Stimulated activated CD8-positive, alpha-beta memory T cell treated with anti-CD3 and anti-CD28 coated beads, Interleukin-12 subunit alpha, Interleukin-12 subunit beta, amount 100 ng/mL, for 1 hour (primary cell): ENCODE measurements around the gene SDF4.
"Not testable (repeated sequence)": the region's sequence is repeated elsewhere in the genome, so short reads cannot be mapped to it uniquely, and the experiment has no call there.

ENCODE experiments used
- DNase-seq: peaks from one replicate; pipeline ENCODE4 v3.0.0-alpha.2; 2020; ENCODE audit warnings: low read depth

SDF4 gene

GRCh38 chr1:1197551-1198422, 34.0 kb downstream of the SDF4 start:
- no peak for DNase-seq

DNA sequence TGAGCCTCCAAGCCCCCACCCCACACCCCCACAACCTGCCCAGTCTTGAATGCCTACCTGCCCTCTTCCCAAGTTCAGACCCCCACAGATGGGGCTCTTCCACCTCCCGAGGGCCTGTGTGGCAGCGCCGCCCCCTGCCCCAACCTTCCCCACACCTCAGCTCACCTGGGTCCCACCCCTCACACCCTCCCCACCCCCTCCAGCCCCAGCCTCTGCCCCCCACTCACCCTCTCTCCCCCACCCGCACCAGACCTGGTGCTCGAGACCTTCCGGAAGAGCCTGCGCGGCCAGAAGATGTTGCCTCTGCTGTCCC, 34.7 kb downstream of the SDF4 start:
- no peak for DNase-seq

GRCh38 chr1:1196431-1197187, 35.2 kb downstream of the SDF4 start:
- DNase-seq, result no peak

GRCh38 chr1:1195726-1196125, 36.1 kb downstream of the SDF4 start:
- DNase-seq, result not testable (repeated sequence)

- no peak for DNase-seq
Observed at GRCh38 chr1:1194723-1195122, 37.1 kb downstream of the SDF4 start.

- DNase-seq, result no peak
Observed at GRCh38 chr1:1191734-1192133, 40.1 kb downstream of the SDF4 start.

- DNase-seq, result no peak
Observed at GRCh38 chr1:1189111-1189510, 42.7 kb downstream of the SDF4 start.

DNA sequence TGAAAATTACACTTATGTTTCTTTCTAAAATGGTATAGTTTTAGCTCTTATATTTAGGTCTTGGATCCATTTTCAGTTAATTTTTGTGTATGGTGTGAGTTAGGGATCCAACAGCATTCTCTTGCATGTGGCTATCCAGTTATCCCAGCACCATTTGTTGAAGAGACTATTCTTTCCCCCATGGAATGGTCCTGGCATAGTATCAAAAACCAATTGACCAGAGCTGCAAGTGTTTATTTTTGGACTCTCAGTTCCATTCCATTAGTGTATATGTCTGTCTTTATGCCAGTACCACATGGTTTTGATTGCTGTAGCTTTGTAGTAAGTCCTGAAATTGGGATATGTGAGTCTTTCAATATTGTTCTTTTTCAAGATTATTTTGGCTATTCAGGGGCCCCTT, 43.9 kb downstream of the SDF4 start:
- no peak for DNase-seq

GRCh38 chr1:1185101-1185765, 46.6 kb downstream of the SDF4 start:
- no peak for DNase-seq

GRCh38 chr1:1183833-1184775, 47.7 kb downstream of the SDF4 start:
- no peak for DNase-seq

GRCh38 chr1:1183221-1183747, 48.5 kb downstream of the SDF4 start:
- DNase-seq, result no peak

- no peak for DNase-seq
Observed at GRCh38 chr1:1182491-1183220, 49.1 kb downstream of the SDF4 start.

DNA sequence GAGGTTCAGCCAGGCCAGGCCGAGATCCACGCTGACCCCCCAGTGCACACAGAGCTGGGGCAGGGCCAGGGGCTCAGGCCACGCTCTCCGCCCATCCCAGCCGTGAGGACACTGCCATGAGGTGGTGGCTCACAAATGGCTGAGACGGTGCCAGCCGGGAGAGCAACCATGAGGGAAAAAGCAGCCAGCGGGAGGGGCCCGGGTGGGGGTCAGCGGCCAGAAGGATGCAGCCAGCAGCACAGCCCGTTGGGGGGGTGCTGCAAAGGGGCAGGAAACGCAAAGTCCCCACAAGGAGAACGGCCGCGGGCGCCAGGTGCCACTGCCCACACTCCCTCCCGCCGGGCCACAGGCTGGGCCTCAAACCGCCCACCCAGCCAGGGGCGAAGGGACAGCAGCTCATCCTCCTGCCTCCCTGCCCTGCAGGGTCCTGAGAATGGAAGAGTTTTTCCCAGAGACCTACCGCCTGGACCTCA, 49.8 kb downstream of the SDF4 start:
- no peak for DNase-seq

DNA sequence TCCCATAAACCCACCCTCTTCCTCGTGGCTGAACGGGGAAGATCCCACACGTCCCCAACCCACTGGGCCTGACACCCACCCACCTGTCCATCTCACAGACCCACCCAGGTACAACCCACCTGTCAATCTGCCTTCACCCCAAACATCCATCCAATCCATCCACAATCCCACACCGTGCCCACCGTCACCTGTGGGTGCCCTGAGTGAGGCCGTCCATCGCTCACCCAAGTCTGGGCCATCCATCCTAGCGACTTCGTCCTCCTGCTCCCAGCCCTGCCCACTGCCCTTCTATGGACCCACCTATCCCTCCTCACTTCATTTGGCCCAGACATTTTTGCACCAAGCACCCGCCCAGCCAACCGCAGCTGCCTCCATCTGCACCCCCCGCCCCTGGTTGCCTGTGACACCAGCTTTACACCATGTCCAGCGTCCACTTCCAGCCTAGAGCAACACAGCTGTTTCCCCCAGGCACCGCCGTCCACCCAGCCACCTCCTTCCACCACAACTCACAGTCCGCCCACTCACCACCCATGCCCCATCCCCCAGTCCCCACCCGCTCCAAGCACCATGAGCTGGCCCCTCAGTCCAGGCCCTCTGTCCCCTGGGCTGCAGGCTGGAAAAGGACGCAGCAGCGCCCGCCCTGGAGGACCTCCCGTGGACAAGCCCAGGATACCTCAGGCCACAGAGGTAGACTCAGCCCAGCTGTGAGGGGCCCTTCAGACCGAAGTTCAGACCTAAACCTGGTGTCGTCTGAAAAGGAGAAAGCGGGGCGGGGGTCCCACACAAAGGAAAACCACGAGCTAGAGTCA, 50.5 kb downstream of the SDF4 start:
- no peak for DNase-seq

DNA sequence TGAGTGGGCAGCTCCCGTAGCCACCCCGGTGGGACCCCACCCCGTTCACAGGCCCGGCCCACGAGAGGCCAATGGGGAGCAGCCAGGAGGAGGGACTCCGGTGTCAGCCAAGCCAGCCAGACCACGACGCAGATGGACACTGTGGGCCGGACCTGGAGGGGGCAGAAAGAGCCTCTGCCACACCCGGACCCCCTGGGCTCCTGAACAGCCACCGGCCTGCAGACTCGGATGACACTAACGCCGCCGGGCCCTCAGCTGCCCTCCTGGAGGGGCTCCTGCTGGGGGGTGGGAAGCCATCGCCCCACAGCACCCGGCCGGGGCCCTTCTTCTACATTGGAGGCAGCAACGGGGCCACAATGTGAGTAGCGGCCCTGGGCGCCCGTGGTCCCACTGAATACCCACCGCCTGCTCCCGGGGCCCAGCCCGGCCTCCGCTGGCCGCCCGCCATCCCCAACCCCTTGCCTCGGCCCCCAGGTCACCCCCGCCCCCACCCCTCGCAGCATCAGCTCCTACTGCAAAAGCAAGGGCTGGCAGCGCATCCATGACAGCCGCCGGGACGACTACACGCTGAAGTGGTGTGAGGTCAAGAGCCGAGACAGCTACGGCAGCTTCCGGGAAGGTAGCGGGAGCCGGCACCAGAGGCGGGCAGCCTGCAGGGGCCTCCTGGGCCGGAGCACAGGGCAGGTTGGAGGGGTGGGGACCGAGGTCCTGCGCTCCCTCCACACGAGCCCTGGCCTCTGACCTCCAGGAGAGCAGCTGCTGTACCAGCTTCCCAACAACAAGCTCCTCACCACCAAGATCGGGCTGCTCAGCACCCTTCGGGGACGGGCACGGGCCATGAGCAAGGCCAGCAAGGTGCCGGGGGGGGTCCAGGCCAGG, 51.6 kb downstream of the SDF4 start:
- no peak for DNase-seq

- no peak for DNase-seq
Observed at GRCh38 chr1:1179346-1179982, 52.3 kb downstream of the SDF4 start.

- DNase-seq, result no peak
Observed at GRCh38 chr1:1178794-1179331, 52.9 kb downstream of the SDF4 start.
